Stimulated activated CD4-positive, alpha-beta T cell treated with anti-CD3 and anti-CD28 coated beads, Interleukin-1b, Interleukin-23, amount 100 ng/mL, for 4 hours (primary cell): Measurements from ENCODE around the gene SH2B3.
A peak's percentile ranks its signal among the peaks of the same experiment; 100 is the strongest.
"Not testable (repeated sequence)": the region's sequence is repeated elsewhere in the genome, so short reads cannot be mapped to it uniquely, and the experiment has no call there.

ENCODE experiments used
- DNase-seq, 2 donors: peaks; one replicate each; pipeline ENCODE4 v3.0.0-alpha.2; 2020; ENCODE audit warnings: low read depth in 2 of 2

SH2B3 gene

GRCh38 chr12:111387747-111388323, 17.9 kb upstream of the SH2B3 start:
- no peak for DNase-seq

- DNase-seq = no peak
Measured at GRCh38 chr12:111389635-111390034, 16.1 kb upstream of the SH2B3 start.

GRCh38 chr12:111390910-111391309, 14.8 kb upstream of the SH2B3 start:
- no peak for DNase-seq

- no peak for DNase-seq
Measured at GRCh38 chr12:111393700-111394300, 11.9 kb upstream of the SH2B3 start.

- DNase-seq = no peak
Measured at GRCh38 chr12:111394480-111394879, 11.2 kb upstream of the SH2B3 start.

- no peak for DNase-seq
Measured at GRCh38 chr12:111395336-111396187, 10.2 kb upstream of the SH2B3 start.

GRCh38 chr12:111396271-111396670, 9.5 kb upstream of the SH2B3 start:
- not testable (repeated sequence) for DNase-seq

GRCh38 chr12:111396726-111397445, 8.8 kb upstream of the SH2B3 start:
- peak; percentile 90 for DNase-seq

- no peak for DNase-seq
Measured at GRCh38 chr12:111398530-111398929, 7.2 kb upstream of the SH2B3 start.

GRCh38 chr12:111399741-111400404, 5.8 kb upstream of the SH2B3 start:
- not testable (repeated sequence) for DNase-seq

- DNase-seq = no peak
Measured at GRCh38 chr12:111401167-111401605, 4.5 kb upstream of the SH2B3 start.

- DNase-seq = not testable (repeated sequence)
Measured at GRCh38 chr12:111402490-111402824, 3.3 kb upstream of the SH2B3 start.

- DNase-seq = peak; percentile 67 to 83
Measured at GRCh38 chr12:111404362-111405148, 1.2 kb upstream of the SH2B3 start.

- DNase-seq = peak; percentile 99 to 100
Measured at GRCh38 chr12:111405149-111405858, 419 bp upstream of the SH2B3 start.

- peak in 1 of 2 donors; percentile 45 for DNase-seq
Measured at GRCh38 chr12:111406474-111407376, 1.0 kb downstream of the SH2B3 start.

GRCh38 chr12:111407377-111408115, 1.8 kb downstream of the SH2B3 start:
- no peak for DNase-seq

- no peak for DNase-seq
Measured at GRCh38 chr12:111408116-111408440, 2.4 kb downstream of the SH2B3 start.

- no peak for DNase-seq
Measured at GRCh38 chr12:111408686-111409402, 3.1 kb downstream of the SH2B3 start.
